GM21423 (cell line): ENCODE results near the gene DYNLRB1.
"Not testable (repeated sequence)": the region's sequence is repeated elsewhere in the genome, so short reads cannot be mapped to it uniquely, and the experiment has no call there.

Experiments
- ATAC-seq: cut with Tn5 transposase; IDR thresholded peaks from one replicate; pipeline ENCODE4 v1.9.1; 2021; ENCODE audit warnings: mild to moderate bottlenecking, moderate library complexity; ENCODE audit not compliant: unreplicated experiment

The DYNLRB1 gene

GRCh38 chr20:34516247-34517113 is at the start of gene DYNLRB1:
DYNLRB1 (plus strand) TSS chr20:34516422; CDS start chr20:34516459, 37 bp downstream.
- ATAC-seq = peak; percentile 66

GRCh38 chr20:34468951-34469350 is 47.3 kb upstream of the DYNLRB1 start:
- ATAC-seq = no peak

- no peak for ATAC-seq
Observed at GRCh38 chr20:34472246-34472925, 43.8 kb upstream of the DYNLRB1 start.

GRCh38 chr20:34473262-34473883 is 42.8 kb upstream of the DYNLRB1 start:
- ATAC-seq = no peak

GRCh38 chr20:34475979-34476736 is 40.1 kb upstream of the DYNLRB1 start:
- ATAC-seq = no peak

GRCh38 chr20:34479627-34480026 is 36.6 kb upstream of the DYNLRB1 start:
- no peak for ATAC-seq

- ATAC-seq = not testable (repeated sequence)
Observed at GRCh38 chr20:34482154-34482553, 34.1 kb upstream of the DYNLRB1 start.

GRCh38 chr20:34483585-34484220 is 32.5 kb upstream of the DYNLRB1 start:
- ATAC-seq = not testable (repeated sequence)

- no peak for ATAC-seq
Observed at GRCh38 chr20:34485068-34485634, 31.1 kb upstream of the DYNLRB1 start.

- ATAC-seq = no peak
Observed at GRCh38 chr20:34491226-34491931, 24.8 kb upstream of the DYNLRB1 start.

GRCh38 chr20:34491932-34492509 is 24.2 kb upstream of the DYNLRB1 start:
- no peak for ATAC-seq

GRCh38 chr20:34493646-34494045 is 22.6 kb upstream of the DYNLRB1 start:
- ATAC-seq = no peak

GRCh38 chr20:34495307-34495706 is 20.9 kb upstream of the DYNLRB1 start:
- ATAC-seq = no peak

GRCh38 chr20:34495916-34496315 is 20.3 kb upstream of the DYNLRB1 start:
- ATAC-seq = no peak

GRCh38 chr20:34497596-34497995 is 18.6 kb upstream of the DYNLRB1 start:
- not testable (repeated sequence) for ATAC-seq

- no peak for ATAC-seq
Observed at GRCh38 chr20:34500823-34501222, 15.4 kb upstream of the DYNLRB1 start.

GRCh38 chr20:34506480-34506879 is 9.7 kb upstream of the DYNLRB1 start:
- ATAC-seq = no peak

- no peak for ATAC-seq
Observed at GRCh38 chr20:34507702-34508413, 8.4 kb upstream of the DYNLRB1 start.
